ENCODE data around the gene SLC6A8.
"Not testable (repeated sequence)": the region's sequence is repeated elsewhere in the genome, so short reads cannot be mapped to it uniquely, and the experiment has no call there.

The SLC6A8 gene

DNA sequence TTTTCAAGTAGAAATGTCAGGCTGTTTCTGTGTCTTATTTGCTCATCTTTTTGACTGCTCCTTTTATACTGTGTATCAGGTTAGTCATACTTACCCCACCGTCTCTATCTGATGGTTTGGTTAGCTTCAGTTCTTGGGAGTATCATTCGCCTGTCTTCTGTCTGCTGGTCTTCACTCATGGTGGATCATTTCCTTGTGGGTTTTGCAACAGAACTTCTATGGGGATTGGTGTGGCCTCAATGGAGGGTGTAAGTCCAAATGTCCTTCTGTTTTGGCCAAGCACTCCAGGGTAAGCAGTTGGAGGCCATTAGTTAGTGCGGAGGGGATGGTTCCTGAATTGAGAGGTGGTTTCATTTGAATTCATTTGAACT, 44.1 kb downstream of the SLC6A8 start:
- no peak for DNase-seq (ENCODE audit: low spot score)

DNA sequence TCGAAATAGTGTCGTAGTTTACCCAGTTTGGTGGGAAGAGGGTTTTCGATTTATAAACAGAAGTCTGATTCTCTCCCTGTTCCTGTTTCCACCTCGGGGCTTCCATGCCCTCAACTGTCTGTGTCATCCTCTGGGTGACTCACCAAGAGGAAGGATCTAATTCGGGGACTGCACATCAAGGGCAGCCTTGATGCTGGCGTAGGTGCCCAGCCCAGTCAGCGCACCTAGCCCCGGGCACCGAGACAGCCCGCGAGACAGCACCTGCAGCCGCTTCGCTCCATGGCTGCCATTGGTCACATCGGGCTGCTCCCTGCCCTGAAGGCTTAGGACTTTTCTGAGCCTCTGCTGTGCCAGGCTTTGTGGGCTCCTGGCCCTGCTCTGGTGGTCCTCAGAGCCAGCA, 44.7 kb downstream of the SLC6A8 start:
- no peak for DNase-seq (ENCODE audit: low spot score)

DNA sequence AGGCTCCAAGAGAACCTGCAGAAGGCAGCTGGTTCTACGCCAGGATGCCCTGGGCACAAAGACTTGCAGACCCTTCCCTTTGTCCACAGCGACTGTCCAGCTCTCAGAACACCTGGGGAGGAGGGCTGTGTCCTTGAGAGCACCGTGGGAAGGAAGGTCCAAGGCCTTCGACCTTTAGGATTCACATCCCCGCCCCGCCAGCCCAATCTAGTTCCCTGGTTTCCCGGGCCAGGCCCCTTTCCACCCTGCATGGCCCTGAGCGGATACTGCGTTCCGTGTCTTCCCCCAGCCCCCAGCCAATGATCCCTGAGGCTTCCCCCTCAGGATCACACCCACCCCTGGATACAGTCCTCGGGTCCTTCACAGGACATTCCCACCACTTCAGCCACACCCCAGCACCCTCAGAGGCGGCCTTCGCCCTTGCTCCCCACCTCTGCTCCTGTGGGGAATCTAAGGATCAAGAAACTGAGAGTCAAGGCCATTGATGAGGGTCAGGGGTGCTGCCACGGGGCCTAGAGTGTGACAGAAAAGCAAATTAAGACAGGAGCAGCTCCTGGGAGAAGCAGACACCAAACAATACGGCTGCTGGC, 46.0 kb downstream of the SLC6A8 start:
- no peak for DNase-seq (ENCODE audit: low spot score)

DNA sequence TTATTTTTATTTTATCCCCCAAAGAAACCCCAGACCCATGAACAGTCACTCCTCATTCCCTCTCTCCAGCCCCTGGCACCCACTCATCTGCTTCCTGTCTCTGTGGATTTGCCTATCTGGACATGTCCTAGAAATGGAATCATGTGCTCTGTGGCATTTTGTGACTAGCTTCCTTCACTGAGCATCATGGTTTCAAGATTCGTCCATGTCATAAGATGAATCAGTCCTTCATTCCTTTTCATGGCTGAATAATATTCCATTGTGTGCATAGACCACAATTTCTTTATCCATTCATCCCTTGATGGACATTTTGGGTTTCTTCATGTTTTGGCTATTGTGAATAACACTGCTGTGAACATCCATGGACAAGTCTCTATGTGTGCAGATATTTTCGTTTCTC, 47.1 kb downstream of the SLC6A8 start:
- DNase-seq (ENCODE audit: low spot score): no peak

DNA sequence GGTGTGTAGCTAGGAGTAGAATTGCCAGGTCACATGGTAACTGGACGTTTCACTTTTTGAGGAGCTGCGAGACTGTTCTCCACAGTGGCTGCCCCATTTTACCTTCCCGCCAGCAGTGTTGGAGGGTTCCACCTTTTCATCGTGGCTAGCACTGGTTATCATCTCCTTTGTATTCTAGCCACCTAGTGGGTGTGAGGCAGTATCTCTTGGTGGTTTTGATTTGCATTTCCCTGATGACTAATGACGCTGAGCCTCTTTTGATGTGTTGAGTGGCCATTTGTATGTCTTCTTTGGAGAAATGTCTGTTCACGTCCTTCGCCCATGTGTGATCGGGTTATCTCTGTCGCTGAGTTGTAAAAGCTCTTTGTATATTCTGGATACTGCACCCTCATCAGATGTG, 47.5 kb downstream of the SLC6A8 start:
- DNase-seq (ENCODE audit: low spot score): no peak

DNA sequence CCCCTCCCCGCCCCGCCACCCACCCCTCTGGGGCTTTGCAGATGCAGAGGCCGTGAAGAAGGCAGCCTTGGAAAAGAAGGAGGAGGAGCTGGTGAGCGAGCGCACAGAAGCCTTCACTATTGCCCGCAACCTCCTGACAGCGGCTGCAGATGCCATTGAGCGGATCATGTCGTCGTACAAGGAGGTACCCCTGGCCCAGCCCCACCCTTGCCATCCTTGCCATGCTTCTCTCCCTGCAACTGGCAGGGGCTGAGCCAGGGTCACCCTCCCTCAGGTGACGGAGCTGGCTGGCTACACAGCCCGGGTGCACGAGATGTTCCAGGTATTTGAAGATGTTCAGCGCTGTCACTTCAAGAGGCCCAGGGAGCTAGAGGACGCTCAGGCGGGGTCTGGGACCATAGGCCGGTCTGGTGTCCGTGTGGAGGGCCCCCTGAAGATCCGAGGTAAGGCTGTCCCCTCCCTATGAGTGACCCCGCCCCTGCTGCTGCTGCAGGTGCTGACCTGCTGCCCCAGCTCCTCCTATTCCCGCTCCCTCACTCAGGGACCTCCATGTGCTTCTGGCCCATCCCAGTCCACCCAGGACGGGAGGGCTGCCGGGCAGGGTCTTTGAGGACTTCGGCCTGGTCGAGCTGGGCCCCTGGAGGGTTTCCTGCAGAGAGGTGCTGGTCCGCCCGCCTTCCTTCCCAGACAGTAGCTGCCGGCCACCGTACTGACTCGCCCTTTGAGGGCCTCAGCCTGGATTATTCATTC, 48.5 kb downstream of the SLC6A8 start:
- DNase-seq (ENCODE audit: low spot score): no peak

DNA sequence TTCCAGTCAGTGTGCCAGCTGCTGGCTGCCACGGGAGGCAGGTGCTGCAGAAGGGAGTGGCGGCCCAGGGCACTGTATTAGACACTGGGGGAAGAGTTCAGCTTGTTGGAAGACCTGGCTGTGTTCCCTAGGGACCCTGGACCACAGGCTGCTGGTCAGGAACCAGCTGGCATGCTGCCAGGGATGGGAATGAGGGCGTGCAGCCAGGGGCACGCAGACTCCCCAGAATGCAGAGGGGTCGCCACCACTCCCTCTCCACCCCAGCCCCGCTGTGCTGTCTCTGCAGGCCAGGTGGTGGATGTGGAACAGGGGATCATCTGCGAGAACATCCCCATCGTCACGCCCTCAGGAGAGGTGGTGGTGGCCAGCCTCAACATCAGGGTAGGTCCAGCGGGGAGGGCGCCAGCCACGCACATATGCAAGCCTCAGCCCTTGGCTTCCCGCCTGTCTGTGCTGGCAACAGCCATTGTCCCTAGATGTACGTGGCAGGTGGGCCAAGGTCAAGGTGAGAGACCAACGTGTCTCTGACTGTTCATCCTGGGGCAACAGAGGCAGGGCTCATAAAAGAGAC, 49.2 kb downstream of the SLC6A8 start:
- DNase-seq (ENCODE audit: low spot score): no peak

DNA sequence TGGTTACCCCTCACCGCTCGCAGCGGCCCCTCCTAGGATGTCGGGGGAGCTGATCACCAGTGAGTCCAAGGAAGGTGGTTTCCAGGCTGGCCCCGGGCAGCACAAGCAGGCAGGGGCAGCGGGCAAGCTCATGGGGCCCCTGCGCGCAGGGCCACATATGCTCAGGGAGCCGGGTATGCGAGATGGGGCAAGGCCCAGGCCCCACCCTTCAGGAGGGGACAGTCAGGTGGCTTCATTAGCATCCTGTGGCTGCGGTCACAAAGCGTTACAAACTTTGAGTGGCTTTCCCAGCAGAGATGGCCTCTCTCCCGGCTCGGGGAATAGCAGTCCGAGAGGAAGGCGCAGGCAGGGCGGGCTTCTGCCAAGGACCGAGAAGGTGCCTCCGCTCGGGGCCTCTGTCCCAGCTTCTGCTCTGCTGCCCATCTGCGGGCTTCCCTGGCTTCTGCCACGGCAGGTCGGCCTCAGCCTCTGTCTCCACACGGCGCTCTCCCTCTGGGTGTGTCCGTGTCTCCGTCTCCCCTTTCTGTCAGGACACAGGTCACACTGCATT, 50.4 kb downstream of the SLC6A8 start:
- DNase-seq (ENCODE audit: low spot score): no peak

DNA sequence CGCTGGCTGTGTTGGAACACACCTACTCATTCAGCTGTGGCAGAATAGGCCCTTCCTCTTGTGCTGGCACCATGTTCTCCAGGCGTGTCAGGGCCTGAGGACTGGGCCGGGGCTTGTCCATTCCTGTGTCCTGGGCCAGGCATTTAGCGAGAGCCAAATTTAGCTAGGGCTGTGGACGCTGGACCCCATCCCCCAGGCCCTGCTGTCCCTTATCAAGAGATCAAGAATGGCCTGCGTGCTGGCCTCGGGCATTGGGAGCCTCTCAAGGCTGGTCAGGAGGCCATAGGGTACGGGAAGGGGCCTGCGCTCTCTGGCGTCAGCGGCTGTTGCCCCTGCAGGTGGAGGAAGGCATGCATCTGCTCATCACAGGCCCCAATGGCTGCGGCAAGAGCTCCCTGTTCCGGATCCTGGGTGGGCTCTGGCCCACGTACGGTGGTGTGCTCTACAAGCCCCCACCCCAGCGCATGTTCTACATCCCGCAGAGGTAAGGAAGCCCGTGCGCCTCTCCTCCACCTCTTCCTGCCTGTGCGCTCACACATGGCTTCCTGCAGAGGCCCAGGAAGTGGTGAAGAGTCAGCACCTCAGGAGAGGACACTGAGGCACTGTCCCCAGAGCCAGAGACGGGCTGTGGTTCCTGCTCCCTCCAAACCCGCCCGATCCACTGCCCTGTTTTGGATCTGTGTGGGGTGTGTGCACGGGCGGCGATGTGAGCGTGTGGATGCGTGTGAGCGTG, 52.2 kb downstream of the SLC6A8 start:
- no peak for DNase-seq (ENCODE audit: low spot score)

DNA sequence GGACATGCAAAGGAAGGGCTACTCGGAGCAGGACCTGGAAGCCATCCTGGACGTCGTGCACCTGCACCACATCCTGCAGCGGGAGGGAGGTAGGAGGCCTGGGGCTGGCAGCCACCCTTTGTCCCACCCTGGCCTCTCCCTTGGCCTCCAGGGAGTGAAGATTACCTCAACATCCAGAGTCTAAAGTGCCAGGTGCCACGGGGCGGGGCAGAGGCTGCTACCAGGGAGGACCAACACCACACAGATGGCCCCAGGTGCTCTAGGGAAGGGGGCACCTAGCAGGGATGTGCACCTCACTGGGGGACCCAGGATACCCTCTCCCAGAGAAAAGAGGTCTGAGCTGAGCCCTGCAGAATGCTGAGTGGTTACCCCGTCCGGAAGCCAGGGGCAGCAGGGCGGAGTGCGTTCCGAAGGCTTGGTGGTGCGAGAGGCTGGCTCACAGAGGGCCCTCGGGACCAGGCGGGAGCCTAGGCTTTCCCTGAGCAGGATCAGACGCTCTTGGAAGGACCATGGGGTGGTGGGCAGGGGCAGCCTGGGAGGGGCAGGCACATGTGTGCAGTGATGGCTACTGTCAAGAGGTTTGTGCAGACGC, 53.0 kb downstream of the SLC6A8 start:
- no peak for DNase-seq (ENCODE audit: low spot score)

DNA sequence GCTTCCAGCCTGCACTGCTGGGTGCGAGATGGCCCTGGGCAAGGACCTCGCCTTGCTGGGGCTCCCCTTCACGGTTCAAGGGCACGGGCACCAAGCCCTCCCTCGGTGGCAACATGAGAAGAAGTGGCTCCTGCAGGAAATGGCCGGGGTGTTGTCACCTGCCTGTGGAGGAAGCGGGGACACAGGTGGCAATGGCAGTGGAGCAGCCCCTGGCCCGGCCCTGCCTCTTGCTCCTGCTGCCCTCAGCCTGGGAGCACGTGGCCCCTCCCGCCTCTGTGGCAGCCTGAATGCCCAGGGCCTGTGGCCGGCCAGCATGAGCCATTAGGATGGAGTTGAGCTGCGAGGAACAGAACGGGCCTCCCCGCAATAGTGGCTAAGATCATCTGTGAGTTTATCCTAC, 53.7 kb downstream of the SLC6A8 start:
- no peak for DNase-seq (ENCODE audit: low spot score)

DNA sequence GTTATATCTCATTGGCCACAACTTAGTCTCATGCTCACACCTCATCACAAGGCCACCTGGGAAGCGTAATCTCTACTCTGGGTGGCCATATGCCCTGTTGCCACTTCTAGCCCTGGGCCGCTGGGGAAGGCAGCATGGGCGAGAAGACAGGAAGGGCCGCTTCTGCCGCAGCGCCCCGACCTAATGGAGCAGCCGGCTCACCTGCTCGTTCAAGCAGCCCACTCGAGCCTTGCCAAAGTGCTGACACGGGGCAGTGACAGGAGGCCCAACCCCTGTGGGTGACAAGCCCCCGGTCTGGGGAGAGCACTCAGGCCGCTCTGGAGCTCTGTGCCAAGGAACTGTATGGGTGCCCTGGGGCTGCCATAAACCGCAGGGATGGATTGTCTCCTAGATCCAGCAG, 54.4 kb downstream of the SLC6A8 start:
- DNase-seq (ENCODE audit: low spot score): not testable (repeated sequence)

DNA sequence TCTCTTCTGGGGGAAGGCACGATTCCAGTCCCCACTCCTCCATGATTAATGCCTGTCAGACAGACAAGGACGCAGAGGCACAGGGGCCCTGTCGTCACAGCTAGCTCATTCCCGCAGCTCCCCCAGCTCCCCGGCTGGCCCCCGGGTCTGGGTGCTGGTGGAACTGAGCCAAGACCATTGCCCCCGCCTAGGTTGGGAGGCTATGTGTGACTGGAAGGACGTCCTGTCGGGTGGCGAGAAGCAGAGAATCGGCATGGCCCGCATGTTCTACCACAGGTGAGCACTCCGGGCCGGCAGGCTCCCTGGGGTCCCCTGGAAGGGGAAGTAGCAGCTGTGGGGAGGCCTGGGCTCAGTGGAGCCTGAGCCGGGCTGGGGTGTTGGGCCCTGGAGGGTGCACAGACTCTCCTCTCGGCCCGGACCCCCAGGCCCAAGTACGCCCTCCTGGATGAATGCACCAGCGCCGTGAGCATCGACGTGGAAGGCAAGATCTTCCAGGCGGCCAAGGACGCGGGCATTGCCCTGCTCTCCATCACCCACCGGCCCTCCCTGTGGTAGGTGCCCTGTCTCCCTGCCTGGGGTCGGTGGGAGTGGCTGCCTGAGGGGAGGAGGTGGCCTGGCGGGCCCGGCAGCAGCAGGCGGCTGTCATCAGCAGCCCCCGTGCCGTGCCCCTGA, 55.2 kb downstream of the SLC6A8 start:
- not testable (repeated sequence) for DNase-seq (ENCODE audit: low spot score)

DNA sequence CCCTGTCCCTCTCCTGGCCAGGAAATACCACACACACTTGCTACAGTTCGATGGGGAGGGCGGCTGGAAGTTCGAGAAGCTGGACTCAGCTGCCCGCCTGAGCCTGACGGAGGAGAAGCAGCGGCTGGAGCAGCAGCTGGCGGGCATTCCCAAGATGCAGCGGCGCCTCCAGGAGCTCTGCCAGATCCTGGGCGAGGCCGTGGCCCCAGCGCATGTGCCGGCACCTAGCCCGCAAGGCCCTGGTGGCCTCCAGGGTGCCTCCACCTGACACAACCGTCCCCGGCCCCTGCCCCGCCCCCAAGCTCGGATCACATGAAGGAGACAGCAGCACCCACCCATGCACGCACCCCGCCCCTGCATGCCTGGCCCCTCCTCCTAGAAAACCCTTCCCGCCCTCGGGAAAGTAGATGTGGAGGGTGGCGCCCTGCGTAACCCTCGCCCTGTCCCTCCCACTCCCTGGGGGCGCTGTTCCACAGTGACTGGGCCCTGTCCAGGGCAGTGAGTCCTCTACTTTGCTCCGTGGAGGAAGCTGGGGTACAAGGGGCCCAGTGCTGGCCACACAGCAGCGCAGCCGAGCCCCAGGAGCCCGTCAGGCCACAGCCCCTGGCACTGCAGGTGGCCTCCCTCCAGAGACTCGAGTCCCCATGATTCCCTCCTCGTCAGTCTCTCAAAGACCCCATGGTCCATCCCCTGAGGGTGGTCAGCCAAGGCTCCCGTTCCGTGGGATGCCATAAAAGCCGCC, 55.9 kb downstream of the SLC6A8 start:
- DNase-seq (ENCODE audit: low spot score): not testable (repeated sequence)

DNA sequence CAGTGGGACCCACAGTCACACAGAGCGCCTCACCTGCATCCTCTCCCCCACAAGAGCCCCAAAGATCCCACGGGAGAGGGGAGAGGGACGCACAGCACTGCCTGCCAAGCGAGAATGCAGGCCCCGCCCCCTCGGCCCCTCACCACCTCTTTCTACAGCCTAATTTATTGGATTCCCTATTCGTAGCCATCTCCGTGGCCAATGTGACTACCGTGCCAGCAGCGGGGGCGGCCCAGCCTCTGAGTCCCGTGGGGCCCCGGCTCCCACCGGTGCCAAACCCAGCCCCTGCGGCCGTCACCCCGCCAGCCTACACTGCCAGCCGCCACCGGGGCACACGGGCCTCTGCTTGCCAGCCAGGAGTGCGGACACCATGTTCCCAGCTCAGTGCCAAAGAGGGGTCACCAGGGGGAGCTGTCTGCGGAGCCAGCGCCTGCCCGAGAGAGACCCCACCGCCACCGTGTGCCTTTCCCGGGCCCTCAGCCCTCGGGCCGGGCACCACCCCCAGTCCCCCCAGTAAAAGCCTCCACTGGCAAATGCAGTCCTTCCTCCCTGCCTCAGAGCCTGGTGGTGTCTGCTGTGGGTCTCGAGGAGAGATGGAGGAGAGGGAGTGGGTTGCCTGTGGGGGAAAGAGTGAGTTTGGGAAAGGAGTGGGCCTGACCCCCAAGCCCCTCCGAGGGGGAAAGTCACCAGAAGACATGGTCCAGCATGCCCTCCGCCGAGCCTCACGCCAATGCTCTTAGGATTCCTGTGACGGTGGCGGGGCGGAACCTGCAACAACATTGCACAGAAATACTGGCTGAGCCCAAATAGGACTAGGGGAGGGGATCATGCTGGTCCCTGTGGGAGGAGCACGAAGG, 56.7 kb downstream of the SLC6A8 start:
- DNase-seq (ENCODE audit: low spot score): no peak

DNA sequence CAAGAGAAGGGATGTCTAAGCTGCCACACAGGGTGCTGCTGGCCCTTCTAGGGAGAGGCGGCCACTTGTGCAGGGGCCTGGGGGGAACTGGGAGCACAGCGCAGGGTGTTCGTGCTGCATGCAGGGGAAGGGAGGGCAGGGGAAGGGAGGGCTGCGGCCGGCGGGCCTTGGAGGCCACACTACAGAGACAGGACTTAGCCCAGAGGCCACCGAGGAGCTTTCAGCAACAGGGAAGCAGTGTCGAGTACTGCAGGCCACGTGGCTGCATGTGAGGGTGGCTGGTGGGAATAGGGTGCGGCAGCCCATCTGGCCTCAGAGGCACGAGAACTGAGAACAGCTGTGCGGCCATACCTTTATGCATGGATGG, 57.3 kb downstream of the SLC6A8 start:
- DNase-seq (ENCODE audit: low spot score): not testable (repeated sequence)

All from iPS-NIHi11 (cell line).